GM12878 (cell line): ENCODE results near the gene GPC5. TPM values are rescaled to one million over a fixed set of nuclear protein-coding genes. Genes with fewer than 3 reads are reported as not detected.

Source experiments
- ATAC-seq: fragments of 200-7000 bp; cut with Tn5 transposase; 3 replicates; pipeline ENCODE4 v1.9.1; 2020; ENCODE audit warnings: mild to moderate bottlenecking, moderate library complexity
- BruUV-seq: library from RNA; stranded (reverse); fragments of 400-500 nt; replicated peaks from 2 replicates; lab custom pipeline; 2021; lab: Mats Ljungman, UMichigan
- CTCF ChIA-PET: fragments of 300-600 bp; sonication (Branson Sonifier 250); formaldehyde crosslinking; extraction: SDS; loops from one replicate; lab custom pipeline; 2021; ENCODE audit warnings: inconsistent platforms; lab: Yijun Ruan, JAX
- POLR2A ChIA-PET: fragments of 350-600 bp; formaldehyde crosslinking; extraction: SDS; loops from one replicate; lab custom pipeline; 2021; ENCODE audit warnings: inconsistent platforms; lab: Charles Lee
- RAD21 ChIA-PET: fragments of 300-600 bp; sonication (Branson Sonifier 250); formaldehyde crosslinking; loops from one replicate; lab custom pipeline; 2023; ENCODE audit warnings: antibody characterized with exemption; ENCODE audit not compliant: unreplicated experiment; lab: Charles Lee
- SMC1A ChIA-PET: fragments of 300-600 bp; sonication (Branson Sonifier 250); formaldehyde crosslinking; loops from one replicate; lab custom pipeline; 2023; ENCODE audit not compliant: unreplicated experiment, uncharacterized antibody; lab: Charles Lee
- DNase-seq: peaks from one replicate; pipeline ENCODE4 v3.0.0-alpha.2; 2011; ENCODE audit warnings: low read depth, low spot score
- FAIRE-seq: peaks from 3 replicates; lab custom pipeline; 2011; peaks lifted over from hg19 to GRCh38; lab: Jason Lieb, UNC
- H2AFZ ChIP-seq: 2 replicates; pipeline ENCODE4 v1.6.0; 2011; ENCODE audit warnings: low read depth, low read length, control low read depth; ENCODE audit not compliant: control insufficient read depth
- H3K27ac ChIP-seq: 2 replicates; pipeline ENCODE4 v1.5.1; 2011; ENCODE audit warnings: control low read depth; ENCODE audit not compliant: control insufficient read depth, insufficient read depth
- H3K27me3 ChIP-seq, 2 experiments: replicated peaks in 1 of 2; 2 replicates each; pipeline versions ENCODE4 v1.6.0 to v1.6.1; 2011; ENCODE audit warnings: low read length in 1 of 2; ENCODE audit not compliant: control insufficient read depth in 2 of 2, insufficient read depth in 2 of 2
- H3K36me3 ChIP-seq, 2 experiments: 2 replicates each; pipeline ENCODE4 v1.5.1; 2011; ENCODE audit warnings: low read length in 1 of 2; ENCODE audit not compliant: control insufficient read depth in 2 of 2, insufficient read depth in 2 of 2
- H3K4me1 ChIP-seq: 2 replicates; pipeline ENCODE4 v1.6.1; 2011; ENCODE audit warnings: mild to moderate bottlenecking, low read length, moderate library complexity, mixed read lengths; ENCODE audit not compliant: control insufficient read depth, insufficient read depth
- H3K4me2 ChIP-seq: 2 replicates; pipeline ENCODE4 v1.6.0; 2011; ENCODE audit warnings: control low read depth; ENCODE audit not compliant: control insufficient read depth, insufficient read depth
- H3K4me3 ChIP-seq: fragments of 200-600 bp; sonication (generic); 2 replicates; pipeline ENCODE4 v1.5.1; 2016
- H3K79me2 ChIP-seq: 2 replicates; pipeline ENCODE4 v1.6.0; 2011; ENCODE audit warnings: low read length; ENCODE audit not compliant: control insufficient read depth, insufficient read depth
- H3K9ac ChIP-seq: 2 replicates; pipeline ENCODE4 v1.8.0; 2011; ENCODE audit warnings: low read length, control low read depth, mixed read lengths; ENCODE audit not compliant: control insufficient read depth, insufficient read depth
- H3K9me3 ChIP-seq: replicated peaks from 3 replicates; pipeline ENCODE4 v1.5.1; 2011; ENCODE audit warnings: mild to moderate bottlenecking, low read length; ENCODE audit not compliant: control insufficient read depth, insufficient read depth
- H4K20me1 ChIP-seq: 2 replicates; pipeline ENCODE4 v1.6.0; 2011; ENCODE audit not compliant: control insufficient read depth, insufficient read depth
- BACH1 ChIP-seq: fragments of 450-650 bp; IDR thresholded peaks from 2 replicates; pipeline ENCODE4 v1.6.1; 2017; ENCODE audit warnings: mild to moderate bottlenecking, borderline replicate concordance
- BHLHE40 ChIP-seq, 2 experiments: fragments of 450-650 bp in 1 of 2; IDR thresholded peaks; 2 replicates each; pipeline ENCODE4 v1.6.1; 2011 to 2017; ENCODE audit warnings: low read depth in 2 of 2, borderline replicate concordance in 1 of 2, improper control_type of control experiment in 1 of 2, low read length in 1 of 2, mild to moderate bottlenecking in 1 of 2
- BMI1 ChIP-seq: fragments of 450-650 bp; IDR thresholded peaks from 2 replicates; pipeline ENCODE4 v1.6.1; 2016; ENCODE audit warnings: mild to moderate bottlenecking, moderate library complexity, borderline replicate concordance
- CHD1 ChIP-seq: IDR thresholded peaks from 2 replicates; pipeline ENCODE4 v1.6.1; 2012; ENCODE audit warnings: low read depth, low read length, improper control_type of control experiment
- ESRRA ChIP-seq: IDR thresholded peaks from 2 replicates; pipeline ENCODE4 v1.6.1; 2012; ENCODE audit warnings: mild to moderate bottlenecking, low read length, improper control_type of control experiment
- EZH2 ChIP-seq: IDR thresholded peaks from 2 replicates; pipeline ENCODE4 v1.6.1; 2012; ENCODE audit warnings: low read depth, mild to moderate bottlenecking, control low read depth, inconsistent platforms, low read length, borderline replicate concordance; ENCODE audit not compliant: control insufficient read depth
- IKZF2 ChIP-seq, 2 experiments: fragments of 450-650 bp; IDR thresholded peaks; 2 replicates each; pipeline ENCODE4 v1.6.1; 2017; ENCODE audit warnings: mild to moderate bottlenecking in 2 of 2, moderate library complexity in 2 of 2
- KDM1A ChIP-seq: fragments of 200-600 bp; sonication (generic); IDR thresholded peaks from 2 replicates; pipeline ENCODE4 v1.6.1; 2016; ENCODE audit warnings: borderline replicate concordance
- MTA3 ChIP-seq: IDR thresholded peaks from 2 replicates; pipeline ENCODE4 v1.6.1; 2012; ENCODE audit warnings: low read length, inconsistent platforms, borderline replicate concordance
- NR2F1 ChIP-seq: fragments of 450-650 bp; conservative IDR thresholded peaks from 2 replicates; pipeline ENCODE4 v1.6.1; 2017; ENCODE audit warnings: mild to moderate bottlenecking
- PAX8 ChIP-seq: fragments of 450-650 bp; IDR thresholded peaks from 2 replicates; pipeline ENCODE4 v1.6.1; 2017; ENCODE audit warnings: mild to moderate bottlenecking, moderate library complexity
- RAD21 ChIP-seq: IDR thresholded peaks from 2 replicates; pipeline ENCODE4 v1.6.1; 2011; ENCODE audit warnings: mild to moderate bottlenecking, low read depth, low read length, moderate library complexity; ENCODE audit not compliant: insufficient read depth
- RB1 ChIP-seq: fragments of 450-650 bp; formaldehyde crosslinking; IDR thresholded peaks from 2 replicates; pipeline ENCODE4 v1.6.1; 2017; ENCODE audit warnings: mild to moderate bottlenecking, borderline replicate concordance
- SIX5 ChIP-seq: IDR thresholded peaks from 2 replicates; pipeline ENCODE4 v1.6.1; 2011; ENCODE audit warnings: mild to moderate bottlenecking, low read depth, low read length, moderate library complexity; ENCODE audit not compliant: severe bottlenecking
- TBL1XR1 ChIP-seq: IDR thresholded peaks from 2 replicates; pipeline ENCODE4 v1.6.1; 2012; ENCODE audit warnings: low read depth, low read length, improper control_type of control experiment
- ZNF207 ChIP-seq: fragments of 450-650 bp; IDR thresholded peaks from 2 replicates; pipeline ENCODE4 v1.6.1; 2014; ENCODE audit warnings: antibody characterized with exemption, mild to moderate bottlenecking, borderline replicate concordance
- WGBS: methylation state at CpG from one replicate; pipeline ENCODE4 v1.1.6; 2016; ENCODE audit warnings: low lambda C conversion rate; ENCODE audit not compliant: insufficient replicate concordance, insufficient coverage; ENCODE audit errors: missing lambda C conversion rate; 5-methylcytosine and 5-hydroxymethylcytosine counted together
- in situ Hi-C: fragments of 300-500 bp; cut with MboI; formaldehyde crosslinking; loops from 9 replicates; pipeline ENCODE4 v1.14.3; 2018; ENCODE audit warnings: mixed read lengths
- intact Hi-C: fragments of 100-400 bp; cut with micrococcal nuclease; formaldehyde crosslinking; loops from one replicate; pipeline ENCODE4 v1.14.2; 2022; ENCODE audit not compliant: unreplicated experiment
- polyA plus RNA-seq, 11 experiments: library from polyadenylated mRNA; depleted of rRNA in 4 of 11; unstranded in 6 of 11; stranded (reverse) in 5 of 11; fragments of >200 nt; fragmentation: Nextera tagmentation in 4 of 11; fragmentation: Illumina TruSeq in 1 of 11; extraction: Ambion mirVana in 4 of 11; extraction: Trizol in 1 of 11; gene quantifications; 1 replicate in 1 of 11; 2 replicates in 10 of 11; pipeline versions ENCODE4 v1.2.1 to v1.2.3, GENCODE V29; 2011 to 2016; ENCODE audit warnings: inconsistent platforms in 2 of 11, missing spikeins in 2 of 11, low read depth in 1 of 11
- total RNA-seq, 4 experiments: library from RNA; depleted of rRNA in 3 of 4; stranded (reverse); fragments of >200 nt in 3 of 4; fragmentation: Illumina TruSeq in 1 of 4; extraction: Trizol in 1 of 4; gene quantifications; 2 replicates each; pipeline versions ENCODE4 v1.2.1 to v1.2.3, GENCODE V29; 2013 to 2021
- TF ChIP-seq, protein P1 (sequence below), 3 experiments: IDR thresholded peaks in 2 of 3; conservative IDR thresholded peaks in 1 of 3; 2 replicates each; pipeline ENCODE4 v1.5.1; 2011; ENCODE audit warnings: low read depth in 3 of 3, low read length in 3 of 3, mild to moderate bottlenecking in 3 of 3, control low read depth in 2 of 3, moderate library complexity in 2 of 3, inconsistent platforms in 1 of 3, mixed read lengths in 1 of 3; ENCODE audit not compliant: control insufficient read depth in 2 of 3, insufficient read depth in 1 of 3; ENCODE audit errors: extremely low read depth in 1 of 3

The GPC5 gene
- total and polyA plus RNA-seq, 10 of the 15 experiments (the other 5 are each of a cell fraction or from before 2014, with no cell fraction given) = 0.05 to 0.87 (median 0.44) TPM; not detected in 1

DNA sequence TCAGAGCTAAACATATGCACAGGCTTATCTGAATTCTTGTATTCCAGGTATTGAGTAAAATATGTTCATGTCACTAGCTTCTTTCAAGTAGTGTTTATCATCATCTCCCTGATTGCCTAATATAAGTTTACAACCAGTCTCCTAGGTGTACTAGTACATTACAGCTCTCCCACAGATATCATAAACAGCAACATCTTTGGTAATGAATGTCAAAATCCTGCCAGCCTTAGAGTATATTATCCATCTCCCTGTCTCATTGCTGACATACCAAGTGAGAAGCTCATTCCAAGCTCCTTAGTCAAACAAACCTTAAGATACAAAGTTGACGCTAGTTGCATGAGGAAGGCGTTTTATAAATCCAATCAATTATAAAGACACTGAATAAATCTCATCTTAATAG, 1139.0 kb downstream of the GPC5 start:
- H3K27ac ChIP-seq = no peak overlapping the region
- WGBS = 48% methylated on average over 2 of the region's 2 CpGs
- FAIRE-seq = no peak

DNA sequence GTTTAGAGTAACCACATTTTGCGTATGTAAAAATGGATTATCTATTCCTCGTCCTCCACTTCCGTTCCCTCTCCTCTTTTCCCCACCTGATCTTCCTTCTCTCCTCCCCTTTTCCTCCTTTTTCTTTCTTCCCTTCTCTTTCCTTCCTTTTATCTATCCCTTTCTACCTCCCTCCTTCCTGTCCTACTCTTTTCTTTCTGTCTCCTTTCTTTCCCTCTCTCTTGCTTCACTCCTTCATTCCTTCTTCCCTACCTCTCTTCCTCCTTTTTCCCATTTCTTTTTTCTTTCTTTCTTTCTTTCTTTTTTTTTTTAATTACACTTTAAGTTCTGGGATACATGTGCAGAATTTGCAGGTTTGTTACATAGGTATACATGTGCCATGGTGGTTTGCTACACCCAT, 1139.7 kb downstream of the GPC5 start:
- Histone ChIP-seq H3K27ac (no peak overlapping the region), H3K79me2 (no peaks in the 10 kb centered on the region), H2AFZ (no peak overlapping the region), H4K20me1 (no peaks in the 10 kb centered on the region), H3K4me1 (no peaks in the 10 kb centered on the region), H3K27me3 (no peaks in the 10 kb centered on the region), H3K4me2 (no peak overlapping the region), H3K36me3 (no peaks in the 10 kb centered on the region), H3K9me3 (no peaks in the 10 kb centered on the region), H3K9ac (no peak overlapping the region), H3K4me3 (no peak overlapping the region)
- WGBS = 54% methylated on average over 3 of the region's 3 CpGs
- POLR2A ChIA-PET = no interaction called here
- CTCF ChIA-PET = no interaction called here
- in situ Hi-C loops = no loop called here
- intact Hi-C loops = no loop called here
- SMC1A ChIA-PET = no interaction called here
- no peak for DNase-seq
- BruUV-seq = no TSS peak
- no peak for ATAC-seq
- FAIRE-seq = no peak
- TF ChIP-seq TBL1XR1 = no peak
- TF ChIP-seq MTA3 = no peak
- no peak for TF ChIP-seq KDM1A
- no peak for TF ChIP-seq ZNF207
- no peak for TF ChIP-seq BHLHE40 (IDR thresholded peaks at IDR 0.05; ENCODE audit: borderline replicate concordance in 1 of 2, low read depth in 2 of 2, low read length in 1 of 2)
- no peak for TF ChIP-seq BACH1
- no peak for TF ChIP-seq RB1
- TF ChIP-seq BMI1 = no peak
- TF ChIP-seq, protein P1, sequence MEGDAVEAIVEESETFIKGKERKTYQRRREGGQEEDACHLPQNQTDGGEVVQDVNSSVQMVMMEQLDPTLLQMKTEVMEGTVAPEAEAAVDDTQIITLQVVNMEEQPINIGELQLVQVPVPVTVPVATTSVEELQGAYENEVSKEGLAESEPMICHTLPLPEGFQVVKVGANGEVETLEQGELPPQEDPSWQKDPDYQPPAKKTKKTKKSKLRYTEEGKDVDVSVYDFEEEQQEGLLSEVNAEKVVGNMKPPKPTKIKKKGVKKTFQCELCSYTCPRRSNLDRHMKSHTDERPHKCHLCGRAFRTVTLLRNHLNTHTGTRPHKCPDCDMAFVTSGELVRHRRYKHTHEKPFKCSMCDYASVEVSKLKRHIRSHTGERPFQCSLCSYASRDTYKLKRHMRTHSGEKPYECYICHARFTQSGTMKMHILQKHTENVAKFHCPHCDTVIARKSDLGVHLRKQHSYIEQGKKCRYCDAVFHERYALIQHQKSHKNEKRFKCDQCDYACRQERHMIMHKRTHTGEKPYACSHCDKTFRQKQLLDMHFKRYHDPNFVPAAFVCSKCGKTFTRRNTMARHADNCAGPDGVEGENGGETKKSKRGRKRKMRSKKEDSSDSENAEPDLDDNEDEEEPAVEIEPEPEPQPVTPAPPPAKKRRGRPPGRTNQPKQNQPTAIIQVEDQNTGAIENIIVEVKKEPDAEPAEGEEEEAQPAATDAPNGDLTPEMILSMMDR (IDR thresholded peaks at IDR 0.05 in 2 of 3, conservative IDR thresholded peaks at IDR 0.05 in 1 of 3; ENCODE audit: control insufficient read depth in 2 of 3, extremely low read depth in 1 of 3, insufficient read depth in 1 of 3, low read depth in 3 of 3, low read length in 3 of 3) = no peak
- RAD21 ChIA-PET = no interaction called here

More for the DNA sequence above, 1139.0 kb downstream of the GPC5 start:
- Histone ChIP-seq H3K27me3 (no peaks in the 10 kb centered on the region), H3K9ac (no peak overlapping the region), H2AFZ (no peak overlapping the region), H3K79me2 (no peaks in the 10 kb centered on the region), H3K36me3 (no peaks in the 10 kb centered on the region), H4K20me1 (no peaks in the 10 kb centered on the region), H3K4me1 (no peaks in the 10 kb centered on the region), H3K4me2 (no peak overlapping the region), H3K9me3 (no peaks in the 10 kb centered on the region), H3K4me3 (no peak overlapping the region)
- in situ Hi-C loops = no loop called here
- no peak for DNase-seq
- BruUV-seq = no TSS peak
- ChIA-PET CTCF (interaction anchor here (0.6 kb wide), 1 partner anchor 913 kb away, joined by 3 read pairs; no protein-coding TSS in a partner anchor), RAD21 (no interaction called here), SMC1A (no interaction called here), POLR2A (no interaction called here)
- TF ChIP-seq CHD1 (no peak), NR2F1 (no peak), EZH2 (no peak), IKZF2 (IDR thresholded peaks at IDR 0.05) (no peak), ESRRA (no peak), PAX8 (no peak), SIX5 (no peak), RAD21 (no peak)
- intact Hi-C loops = no loop called here
- no peak for ATAC-seq
